Measurements from ENCODE around the gene CSPG4.
"Not testable (repeated sequence)": the region's sequence is repeated elsewhere in the genome, so short reads cannot be mapped to it uniquely, and the experiment has no call there.

CSPG4 gene

DNA sequence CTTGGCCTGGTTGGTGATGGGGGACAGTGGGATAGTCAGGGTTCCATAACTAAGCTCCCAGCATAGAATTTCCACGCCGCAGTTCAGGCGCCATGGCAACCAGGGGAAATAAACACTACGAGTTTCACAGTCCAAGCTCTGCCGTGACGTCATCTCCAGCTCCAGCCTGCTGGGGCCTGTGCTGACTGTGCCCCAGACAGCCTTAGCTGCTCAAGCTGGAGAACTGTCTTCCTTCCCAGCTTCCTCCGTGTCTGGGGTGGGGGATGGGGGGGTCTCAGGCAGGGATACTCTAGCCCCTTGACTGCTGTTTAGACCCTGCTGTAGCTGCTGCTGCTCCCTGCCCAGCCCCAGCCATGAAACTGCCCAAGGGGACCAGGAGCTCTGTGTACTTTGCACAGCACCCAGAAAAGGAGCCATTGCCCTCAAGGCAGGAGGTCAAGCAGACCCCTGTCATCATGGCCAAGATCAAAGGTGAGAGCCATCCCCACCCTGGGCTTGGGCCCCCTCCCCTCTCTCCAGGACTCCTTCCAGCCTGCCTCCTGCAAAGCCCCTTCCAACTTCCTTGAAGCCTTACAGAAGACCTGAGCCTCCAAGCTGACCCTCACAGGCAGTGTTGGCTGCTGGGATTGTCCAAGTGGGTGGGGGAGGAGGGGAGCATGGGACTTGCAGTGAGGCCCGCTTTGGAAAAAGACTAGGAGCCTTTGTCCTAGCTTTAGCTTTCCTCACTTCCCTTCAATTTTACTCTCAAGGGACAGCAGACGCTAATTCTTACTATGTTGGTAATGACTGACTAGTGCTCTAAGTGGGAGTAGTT lies 11.4 kb upstream of the CSPG4 start:
- peak; percentile 81 for DNase-seq

DNA sequence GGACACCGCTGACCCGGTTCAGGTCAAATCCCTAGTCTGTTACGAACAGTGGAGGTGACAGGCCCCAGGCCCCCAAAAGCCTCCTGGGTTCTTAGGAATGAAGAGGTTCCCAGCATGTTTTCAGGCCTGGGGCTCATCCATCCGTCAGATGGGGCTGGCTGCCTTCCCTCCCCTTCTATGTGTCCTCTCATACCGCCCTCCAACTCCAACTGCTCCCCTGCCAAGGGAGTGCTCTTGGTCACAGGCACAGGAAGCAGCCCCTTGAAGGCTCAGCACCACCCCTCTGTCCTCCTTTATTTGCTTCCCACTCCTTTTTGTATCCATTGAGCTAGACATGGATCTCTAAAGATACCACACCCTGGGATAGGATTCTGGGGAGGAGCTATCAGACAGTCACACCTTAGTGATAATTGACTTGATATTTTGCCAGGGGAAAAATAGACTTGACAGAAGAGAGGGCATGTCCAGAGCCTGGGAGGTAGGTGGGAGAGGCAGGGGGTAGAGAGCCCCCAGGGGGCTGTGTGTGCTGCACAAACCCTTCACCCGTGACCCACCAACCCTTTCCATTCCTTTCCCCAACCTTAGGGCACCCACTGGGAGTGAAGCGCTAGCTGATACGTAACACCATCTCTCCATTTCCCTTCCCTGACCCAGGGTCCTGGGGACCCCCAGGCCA lies 10.7 kb upstream of the CSPG4 start:
- DNase-seq: no peak

DNA sequence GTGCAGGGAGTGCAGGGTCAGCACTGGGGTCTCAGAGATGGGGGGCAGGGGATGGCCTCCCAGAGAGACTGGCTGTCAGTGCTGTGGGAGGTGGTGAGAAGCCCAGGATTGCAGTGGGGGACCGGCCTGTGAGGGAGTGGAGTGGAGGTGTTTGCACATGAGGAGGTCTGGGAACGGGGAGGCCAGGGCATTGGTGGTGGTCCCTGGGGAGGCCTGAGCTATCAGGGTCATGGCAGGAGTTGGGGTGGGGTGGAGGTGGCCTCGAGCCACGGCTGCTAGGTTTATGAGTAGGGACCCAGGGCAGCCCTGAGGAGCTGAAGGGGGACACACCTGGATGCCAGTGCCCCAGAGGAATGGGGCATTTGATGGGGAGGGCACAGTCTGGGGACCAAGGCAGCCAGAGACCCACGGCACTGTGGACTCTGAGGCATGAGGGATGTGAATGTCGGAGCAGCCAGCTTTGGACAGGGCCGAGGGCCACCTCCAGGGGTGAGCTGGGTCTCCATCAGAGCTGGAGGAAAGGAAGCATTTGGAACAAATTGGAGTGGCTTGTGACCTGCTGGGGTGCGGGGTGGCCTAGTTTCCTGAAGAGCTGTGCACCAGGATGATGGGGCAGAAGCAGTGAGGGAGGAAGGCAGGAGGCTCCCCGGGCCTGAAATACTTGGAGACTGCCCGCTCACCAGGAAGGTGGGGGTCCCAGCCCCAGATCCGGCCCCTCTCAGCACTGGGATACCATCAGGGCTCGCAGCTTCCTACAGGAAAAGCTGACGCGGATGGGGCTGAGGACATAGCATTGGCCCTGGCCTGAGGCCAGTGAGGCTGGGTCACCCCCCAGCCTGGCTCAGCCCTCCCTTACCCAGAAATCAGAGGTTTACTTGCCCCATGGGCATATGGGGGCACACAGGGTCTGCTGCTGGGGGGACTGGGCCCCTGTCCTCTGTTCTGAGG lies 9.5 kb upstream of the CSPG4 start:
- DNase-seq: no peak

DNA sequence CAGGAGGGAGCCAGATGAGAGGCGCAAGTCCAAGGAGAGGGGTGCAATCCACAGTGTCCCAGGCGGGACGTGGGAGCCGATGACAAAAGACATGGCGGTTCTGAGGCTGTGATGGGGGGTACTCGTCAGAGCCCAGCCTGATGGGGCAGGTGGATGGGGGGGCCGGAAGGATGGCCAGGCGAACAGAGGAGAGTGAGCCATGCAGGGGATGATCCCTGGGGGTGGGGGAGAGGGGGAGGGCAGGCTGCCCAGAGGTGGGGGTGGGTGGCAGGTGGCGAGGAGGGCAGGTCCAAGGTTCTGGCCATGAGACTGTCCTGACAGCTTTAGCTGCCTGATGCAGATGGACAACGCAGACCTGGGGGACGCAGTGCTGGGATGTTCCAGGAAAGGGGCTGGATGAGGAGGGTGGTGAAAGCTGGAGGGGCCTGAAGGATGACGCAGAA lies 8.9 kb upstream of the CSPG4 start:
- DNase-seq: no peak

DNA sequence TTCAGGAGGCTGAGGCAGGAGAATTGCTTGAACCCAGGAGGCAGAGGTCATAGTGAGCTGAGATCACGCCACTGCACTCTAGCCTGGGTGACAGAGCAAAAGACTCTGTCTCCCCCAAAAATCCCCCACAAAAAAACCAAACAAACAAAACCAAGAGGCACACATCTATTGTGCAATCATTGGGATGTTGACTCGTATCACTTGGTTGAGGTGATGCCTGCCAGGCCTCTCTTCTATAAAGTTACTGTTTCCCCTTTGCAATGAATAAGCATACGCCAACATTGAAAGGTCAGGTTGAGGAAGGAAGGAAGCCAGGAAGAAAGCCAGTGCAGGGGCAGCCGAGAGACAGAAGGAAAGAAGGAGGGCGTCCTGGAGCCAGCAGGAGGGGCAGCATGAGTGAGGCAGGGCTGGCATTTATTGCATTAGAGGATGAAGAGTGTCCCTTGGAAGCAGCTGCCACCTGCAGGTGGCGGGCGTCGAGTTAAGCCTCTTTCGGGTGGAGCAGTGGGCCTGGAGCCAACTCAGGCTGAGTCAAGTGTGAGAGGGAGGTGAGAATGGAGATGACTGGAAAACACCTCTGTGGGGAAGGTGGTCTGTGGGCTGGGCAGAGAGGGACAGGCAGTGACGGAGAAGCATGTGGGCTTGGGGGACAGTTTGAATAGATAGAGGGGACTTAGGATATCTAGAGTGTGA lies 8.3 kb upstream of the CSPG4 start:
- DNase-seq: peak; percentile 58

DNA sequence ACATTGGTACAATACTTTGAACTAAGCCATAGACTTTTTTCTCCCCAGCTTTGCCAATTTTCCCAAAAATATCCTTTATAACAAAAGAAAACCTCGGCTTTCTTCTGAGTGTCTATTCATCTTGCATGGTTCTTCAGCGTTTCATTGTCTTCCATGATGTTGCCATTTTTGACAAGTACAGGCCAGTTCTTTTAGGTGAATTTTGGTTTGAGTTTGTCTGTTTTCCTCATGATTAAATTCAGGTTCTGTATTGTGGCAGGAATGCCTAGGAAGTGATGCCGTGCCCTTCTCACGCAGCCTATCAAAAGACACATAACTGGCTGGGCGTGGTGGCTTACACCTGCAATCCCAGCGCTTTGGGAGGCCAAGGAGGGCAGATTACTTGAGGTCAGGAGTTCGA lies 7.6 kb upstream of the CSPG4 start:
- DNase-seq: no peak

DNA sequence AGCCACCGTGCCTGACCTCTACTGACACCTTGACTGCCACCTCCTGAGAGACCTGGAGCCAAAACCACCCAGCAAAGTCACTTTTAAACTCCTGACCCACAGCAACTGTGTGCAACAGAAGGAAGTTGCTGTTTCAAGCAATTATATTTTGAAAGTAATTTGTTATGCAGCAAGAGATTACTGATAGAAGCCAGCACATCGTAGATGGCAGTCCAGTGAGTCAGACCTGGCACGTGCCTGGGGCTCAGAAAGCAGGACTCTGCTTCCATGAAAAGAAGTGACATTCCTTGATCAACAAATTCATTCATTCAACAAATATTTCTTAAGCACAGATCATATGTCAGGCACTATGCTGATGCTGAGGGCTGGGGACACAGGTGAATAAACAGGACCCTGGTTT lies 5.7 kb upstream of the CSPG4 start:
- DNase-seq: no peak

DNA sequence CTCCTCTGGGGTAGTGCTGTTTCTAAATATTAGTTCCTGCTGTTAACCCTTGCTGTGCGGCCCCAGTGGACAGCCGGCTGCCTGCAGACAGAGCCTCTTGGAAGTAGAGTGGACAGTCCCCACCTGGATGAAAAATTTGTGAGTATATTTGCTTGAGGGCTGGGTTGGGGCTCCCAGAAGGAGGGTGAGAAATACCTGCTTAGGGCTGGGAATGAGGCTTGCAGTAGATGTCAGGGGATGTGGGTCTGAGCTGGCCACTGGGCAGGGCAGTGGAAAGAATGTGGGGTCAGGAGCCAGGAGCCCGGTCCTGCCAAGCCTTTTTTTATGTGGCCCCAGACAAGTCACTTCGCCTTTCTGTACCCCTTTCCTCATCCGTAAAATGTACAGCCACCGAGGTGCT lies 4.4 kb upstream of the CSPG4 start:
- not testable (repeated sequence) for DNase-seq

DNA sequence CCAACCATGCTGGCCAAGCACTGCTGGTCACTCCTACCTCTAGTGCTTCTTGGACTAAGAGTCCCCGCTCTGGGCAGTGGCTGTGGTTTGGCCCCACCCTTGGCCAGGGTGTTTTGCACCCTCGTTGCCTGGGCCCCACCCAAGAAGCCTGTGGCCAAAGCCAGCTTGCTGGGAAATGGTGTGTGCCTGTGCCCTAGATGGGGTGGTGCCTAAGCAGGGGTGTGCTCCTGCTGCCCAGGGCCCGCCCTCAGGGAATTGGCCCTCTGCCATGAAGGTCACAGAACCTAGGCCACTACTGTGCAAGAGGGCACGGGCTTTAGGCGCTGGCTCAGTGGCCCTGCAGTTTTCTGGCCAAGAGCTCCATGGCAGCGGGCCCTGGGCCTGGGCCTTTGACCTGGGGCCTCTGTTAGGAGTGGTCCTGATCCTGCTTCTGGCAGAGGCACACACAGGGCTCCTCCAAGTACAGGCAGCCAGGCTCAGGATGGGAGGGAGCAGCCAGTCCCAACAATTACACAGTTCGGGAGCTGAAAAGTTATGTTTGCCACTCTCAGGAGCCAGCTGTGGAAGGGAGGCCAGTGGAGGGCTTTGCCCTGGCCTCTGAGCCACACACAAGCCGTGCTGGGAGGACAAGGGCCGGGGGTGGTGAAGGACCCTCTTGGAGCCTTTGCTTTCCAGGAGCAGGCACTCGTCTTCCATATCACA lies 3.8 kb upstream of the CSPG4 start:
- DNase-seq: not testable (repeated sequence)

DNA sequence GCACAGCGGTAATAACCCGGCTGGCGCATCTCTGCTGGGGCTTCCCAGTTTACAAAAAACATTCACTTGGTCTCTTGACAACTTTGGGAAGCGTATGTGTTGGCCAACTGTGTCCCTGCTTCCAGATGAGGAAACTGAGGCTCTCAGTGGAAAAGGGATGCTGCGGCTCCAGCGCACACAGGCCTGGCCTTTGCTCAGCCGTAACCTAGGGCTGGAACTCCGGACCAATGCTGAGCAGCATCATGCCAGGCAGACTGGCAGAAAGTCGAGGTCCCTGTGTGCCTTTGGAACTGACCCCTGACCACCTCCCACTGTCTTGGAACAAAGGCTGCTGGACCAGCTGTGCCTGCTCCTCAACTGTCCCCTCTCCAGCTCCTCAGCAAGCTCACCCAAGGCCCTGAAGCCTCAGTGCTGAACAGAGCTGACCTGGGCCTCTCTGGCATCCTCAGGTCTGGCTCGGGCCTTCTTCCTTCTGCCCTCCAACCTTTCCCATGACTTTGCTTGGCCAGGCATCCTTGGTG lies 2.7 kb upstream of the CSPG4 start:
- DNase-seq: not testable (repeated sequence)

DNA sequence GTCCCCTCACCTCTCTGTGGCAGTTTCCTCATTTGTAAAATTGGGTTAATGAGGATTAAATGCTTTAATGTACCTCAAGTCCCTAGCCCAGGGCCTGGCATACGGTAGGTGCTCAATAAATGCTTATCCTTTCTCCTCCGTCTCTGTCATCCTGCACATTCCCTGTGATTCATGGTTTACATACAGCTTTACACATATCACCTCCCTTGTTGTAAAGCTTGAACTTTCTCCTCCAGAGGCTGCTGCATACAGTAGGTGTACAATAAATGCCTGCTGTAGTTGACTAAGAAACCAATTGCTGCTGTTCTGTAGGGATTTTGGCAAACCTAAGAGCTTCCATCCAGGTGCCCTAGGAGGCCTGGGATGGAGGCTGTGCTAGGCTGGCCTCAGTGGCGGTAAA lies 1.5 kb upstream of the CSPG4 start:
- no peak for DNase-seq

DNA sequence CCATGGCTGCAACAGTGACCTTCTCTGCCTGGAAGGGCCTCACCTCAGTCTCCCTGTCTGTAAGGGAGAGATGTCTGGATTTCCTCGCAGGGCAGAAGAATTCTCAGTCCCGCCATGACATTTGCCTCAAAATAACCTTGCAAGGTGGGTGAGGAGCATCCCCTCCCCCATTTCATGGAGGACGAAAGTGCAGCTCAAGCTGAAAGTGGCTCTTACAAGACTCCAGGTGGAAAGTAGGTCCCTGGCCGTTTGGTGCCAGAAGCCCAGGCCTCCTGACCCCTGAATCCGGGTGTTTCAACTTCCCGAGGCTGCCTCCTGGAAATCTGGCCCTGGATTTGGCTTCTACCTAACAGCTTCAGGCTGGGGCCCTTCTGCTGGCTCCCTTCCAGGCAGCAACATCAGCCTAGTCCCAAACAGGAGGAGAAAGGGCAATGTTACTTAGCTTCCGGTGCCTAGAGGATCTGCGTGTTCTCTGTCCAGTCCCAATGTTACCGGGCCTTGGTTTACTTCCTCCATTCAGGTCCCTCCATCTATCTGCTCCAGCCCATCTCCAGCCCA lies 769 bp upstream of the CSPG4 start:
- DNase-seq: no peak

DNA sequence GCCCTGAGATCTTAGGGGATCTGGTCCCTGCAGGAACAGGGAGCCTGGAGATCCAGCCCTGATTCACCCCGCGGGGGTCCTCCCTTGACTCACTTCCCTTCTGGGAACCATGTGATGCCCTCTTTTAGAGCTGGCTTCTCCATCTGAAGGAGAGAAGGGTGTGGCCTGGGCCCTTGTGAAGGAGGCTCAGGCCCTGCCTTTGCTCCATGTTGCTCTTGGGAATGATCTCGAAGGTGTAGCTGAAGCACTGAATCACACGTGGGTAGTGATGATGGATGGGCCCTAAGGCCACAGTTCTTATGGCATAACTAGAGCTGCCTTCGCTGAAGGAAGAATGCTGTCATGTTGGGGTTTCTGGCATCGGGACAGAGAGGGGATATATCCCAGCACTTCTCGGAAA lies 1.2 kb downstream of the CSPG4 start:
- DNase-seq: not testable (repeated sequence)

DNA sequence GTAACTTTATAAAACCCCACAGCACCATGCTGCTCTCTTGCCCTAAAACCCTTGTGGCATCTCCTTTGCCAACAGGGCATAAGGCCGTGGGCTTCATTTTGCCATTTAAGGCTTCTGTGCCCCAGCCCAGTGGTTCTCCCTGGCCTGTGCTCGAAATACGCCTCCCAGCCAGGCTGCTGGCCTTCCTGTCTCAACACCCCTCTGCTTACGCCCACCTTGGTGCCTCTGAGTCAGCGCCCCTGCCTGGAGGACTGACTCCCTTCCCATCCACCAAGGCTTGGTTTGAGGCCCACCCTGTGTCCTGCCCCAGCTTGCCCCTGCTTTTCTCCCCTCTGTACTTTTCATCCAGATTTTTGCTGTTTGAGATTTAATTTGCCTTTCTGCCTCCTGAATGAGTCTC lies 1.8 kb downstream of the CSPG4 start:
- DNase-seq: not testable (repeated sequence)

DNA sequence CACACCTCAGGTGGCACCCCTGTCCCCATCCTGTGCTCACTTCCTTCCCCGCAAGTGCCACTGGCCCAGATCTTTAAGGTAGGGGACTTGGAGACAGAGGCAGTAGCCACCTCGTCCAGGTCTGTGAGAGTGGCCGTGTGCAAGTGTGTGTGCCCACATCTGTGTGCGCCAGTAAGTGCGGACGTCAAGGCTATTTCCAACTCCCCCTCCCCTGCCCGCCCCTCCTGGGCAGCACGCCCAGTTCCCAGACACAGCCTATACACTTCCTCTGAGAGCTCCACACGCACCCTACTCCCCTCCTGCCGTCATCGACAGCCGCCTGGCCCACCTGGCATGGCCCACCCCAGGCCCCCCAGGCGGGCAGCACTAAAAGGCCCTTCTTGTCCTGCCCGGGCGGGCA lies 3.2 kb downstream of the CSPG4 start:
- DNase-seq: not testable (repeated sequence)

DNA sequence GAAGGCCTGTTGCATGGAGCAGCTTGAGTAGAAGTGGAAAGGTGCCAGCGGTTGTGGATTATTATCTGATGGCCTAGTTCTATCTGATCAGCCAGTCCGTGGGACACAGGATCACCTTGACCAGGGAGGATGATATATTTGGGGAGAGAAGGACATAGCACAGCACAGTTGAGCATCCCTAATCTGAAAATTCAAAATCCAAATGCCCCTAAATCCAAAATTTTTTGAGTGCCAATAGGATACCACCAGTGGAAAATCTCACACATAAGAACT lies 6.0 kb downstream of the CSPG4 start:
- no peak for DNase-seq

DNA sequence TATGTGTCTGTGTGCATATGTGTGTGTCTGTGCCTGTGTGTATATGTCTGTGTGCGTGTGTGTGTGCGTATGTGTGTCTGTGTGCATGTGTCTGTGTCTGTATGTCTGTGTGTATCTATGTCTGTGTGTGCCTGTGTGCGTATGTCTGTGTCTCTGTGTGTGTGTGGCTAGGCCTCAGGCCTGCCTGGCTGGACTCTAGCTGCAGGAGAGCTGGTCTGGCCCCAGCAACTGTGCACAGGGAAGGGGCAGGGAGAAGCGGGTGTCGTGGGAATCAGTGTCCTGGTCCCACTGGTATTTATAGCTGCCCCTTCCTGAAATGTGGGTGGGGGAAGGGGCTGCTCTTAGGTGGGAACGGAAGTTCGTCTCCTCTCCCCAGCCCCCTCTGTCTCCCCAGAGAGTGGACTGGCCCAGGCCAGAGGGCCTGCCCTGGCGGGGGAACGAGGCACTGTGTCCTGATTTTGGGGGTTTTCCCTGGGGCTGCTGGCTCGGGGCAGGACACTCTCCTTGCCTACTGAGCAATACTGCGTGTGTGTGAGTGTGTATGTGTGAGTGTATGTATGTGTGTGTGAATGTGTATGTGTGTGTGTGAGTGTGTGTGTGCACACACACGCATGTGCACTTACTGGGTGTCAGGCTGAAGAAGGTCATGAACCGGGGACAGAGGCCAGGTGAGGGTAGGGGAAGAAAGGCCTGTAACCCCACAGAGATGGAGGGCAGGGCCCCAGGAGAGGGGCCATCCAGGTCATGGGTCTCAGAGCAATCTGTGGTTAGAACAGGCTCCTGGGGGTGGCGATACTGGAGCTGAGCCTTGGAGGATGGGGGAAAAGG lies 6.6 kb downstream of the CSPG4 start:
- no peak for DNase-seq

DNA sequence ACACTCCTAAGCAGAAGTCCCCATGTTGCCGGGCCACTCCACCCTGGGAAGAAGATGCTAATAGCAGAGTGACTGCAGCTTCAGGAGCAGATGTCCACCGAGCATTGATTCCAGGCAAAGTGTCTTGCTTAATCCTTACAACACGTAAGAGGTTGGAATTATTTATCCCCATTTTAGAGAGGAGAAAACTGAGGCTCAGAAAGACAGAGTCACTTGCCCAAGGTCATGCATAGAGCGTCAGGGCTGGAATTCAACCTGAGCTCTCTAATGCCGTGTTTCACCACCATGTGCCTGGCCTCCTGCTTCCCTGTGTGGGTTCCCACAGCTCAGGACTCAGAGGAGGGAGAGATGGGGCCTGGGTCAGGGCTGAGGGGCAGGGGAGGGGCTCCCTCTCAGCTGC lies 7.3 kb downstream of the CSPG4 start:
- not testable (repeated sequence) for DNase-seq

DNA sequence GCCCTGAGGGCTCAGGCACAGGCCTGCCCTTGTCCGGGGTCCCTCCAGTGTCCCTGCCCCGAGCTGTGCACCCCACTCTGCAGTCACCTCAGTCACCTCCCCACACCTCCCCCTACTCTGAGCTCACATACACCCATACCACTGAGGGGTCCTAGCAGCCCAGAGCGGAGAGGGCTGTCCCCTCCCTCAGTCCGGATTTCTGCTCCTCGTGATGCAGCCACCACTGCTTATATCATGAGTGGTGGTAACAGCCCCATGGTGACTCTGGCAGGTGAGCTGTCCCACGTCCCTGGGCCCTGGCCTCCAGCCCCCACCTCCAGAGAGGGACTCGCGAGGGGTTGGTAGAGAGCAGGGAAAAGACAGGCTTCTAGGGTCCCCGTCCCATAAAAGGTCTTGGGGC lies 8.0 kb downstream of the CSPG4 start:
- no peak for DNase-seq

DNA sequence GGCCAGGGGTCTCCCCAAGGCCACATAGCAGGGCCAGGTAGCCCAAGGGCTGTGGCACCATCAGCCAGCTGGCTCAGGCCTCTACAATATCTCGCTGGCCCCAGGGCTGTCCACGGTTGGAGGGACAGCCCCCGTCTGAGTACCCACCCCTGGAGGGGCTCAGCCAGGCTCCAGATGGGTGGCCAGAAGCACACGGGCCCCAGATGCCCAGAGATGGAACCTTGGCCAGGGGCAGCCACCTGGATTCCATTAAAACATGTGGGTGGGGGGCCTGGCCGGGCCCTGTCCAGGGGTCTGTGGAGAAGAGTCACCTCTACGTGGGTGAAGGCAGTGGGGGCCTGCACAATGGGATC lies 8.4 kb downstream of the CSPG4 start:
- DNase-seq: no peak

All from retina (tissue), 1 donor.